Measurements from ENCODE around the gene CCDC121.

The CCDC121 gene

GRCh38 chr2:27628767-27629709 is at the start of gene CCDC121, which contains the start of gene GPN1:
CCDC121 (minus strand) TSS chr2:27629012; CDS start chr2:27627799, 1,213 bp downstream.
GPN1 (plus strand) TSS chr2:27629050; CDS start chr2:27629059, 9 bp downstream.
- DNase-seq, result peak; percentile 94

GRCh38 chr2:27672723-27673486 is 44.1 kb upstream of the CCDC121 start:
- no peak for DNase-seq

GRCh38 chr2:27671235-27671634 is 42.4 kb upstream of the CCDC121 start:
- no peak for DNase-seq

- DNase-seq, result no peak
Observed at GRCh38 chr2:27667446-27667845, 38.6 kb upstream of the CCDC121 start.

- DNase-seq, result no peak
Observed at GRCh38 chr2:27664622-27665363, 36.0 kb upstream of the CCDC121 start.

- DNase-seq, result no peak
Observed at GRCh38 chr2:27664154-27664574, 35.4 kb upstream of the CCDC121 start.

GRCh38 chr2:27663285-27664153 is 34.7 kb upstream of the CCDC121 start, which contains the start of the genes SLC4A1AP and SUPT7L:
SLC4A1AP (plus strand) TSS chr2:27663889; CDS start chr2:27663915, 26 bp downstream.
SUPT7L (minus strand) TSS chr2:27663614; CDS start chr2:27662192, 1,422 bp downstream.
- peak; percentile 70 for DNase-seq

GRCh38 chr2:27661371-27661770 is 32.6 kb upstream of the CCDC121 start:
- DNase-seq, result no peak

- no peak for DNase-seq
Observed at GRCh38 chr2:27655155-27655951, 26.5 kb upstream of the CCDC121 start.

- DNase-seq, result no peak
Observed at GRCh38 chr2:27653397-27653796, 24.6 kb upstream of the CCDC121 start.

- DNase-seq, result no peak
Observed at GRCh38 chr2:27652790-27653189, 24.0 kb upstream of the CCDC121 start.

GRCh38 chr2:27652341-27652740 is 23.5 kb upstream of the CCDC121 start:
- DNase-seq, result no peak

GRCh38 chr2:27651056-27651455 is 22.2 kb upstream of the CCDC121 start:
- no peak for DNase-seq

GRCh38 chr2:27647737-27648136 is 18.9 kb upstream of the CCDC121 start:
- no peak for DNase-seq

- DNase-seq, result no peak
Observed at GRCh38 chr2:27647289-27647688, 18.5 kb upstream of the CCDC121 start.

GRCh38 chr2:27645197-27645596 is 16.4 kb upstream of the CCDC121 start:
- no peak for DNase-seq

GRCh38 chr2:27640722-27641245 is 12.0 kb upstream of the CCDC121 start:
- no peak for DNase-seq

GRCh38 chr2:27638709-27639108 is 9.9 kb upstream of the CCDC121 start:
- no peak for DNase-seq

- DNase-seq, result no peak
Observed at GRCh38 chr2:27638037-27638637, 9.3 kb upstream of the CCDC121 start.

GRCh38 chr2:27636766-27637165 is 8.0 kb upstream of the CCDC121 start:
- no peak for DNase-seq
